ENCODE measurements around the gene UBE2J2. TPM values are rescaled to one million over a fixed set of nuclear protein-coding genes. Genes with fewer than 3 reads are reported as not detected.

The UBE2J2 gene
- total RNA-seq, 1 experiment from 2014 or later: 62.1 TPM

- peak; percentile 16 for DNase-seq (ENCODE audit: unreplicated experiment)
- ChIA-PET POLR2A (no interaction called here), CTCF (interaction anchor here (1.1 kb wide), 1 partner anchor 24 kb away, joined by 3 read pairs; no protein-coding TSS in a partner anchor)
- TF ChIP-seq, protein P1, sequence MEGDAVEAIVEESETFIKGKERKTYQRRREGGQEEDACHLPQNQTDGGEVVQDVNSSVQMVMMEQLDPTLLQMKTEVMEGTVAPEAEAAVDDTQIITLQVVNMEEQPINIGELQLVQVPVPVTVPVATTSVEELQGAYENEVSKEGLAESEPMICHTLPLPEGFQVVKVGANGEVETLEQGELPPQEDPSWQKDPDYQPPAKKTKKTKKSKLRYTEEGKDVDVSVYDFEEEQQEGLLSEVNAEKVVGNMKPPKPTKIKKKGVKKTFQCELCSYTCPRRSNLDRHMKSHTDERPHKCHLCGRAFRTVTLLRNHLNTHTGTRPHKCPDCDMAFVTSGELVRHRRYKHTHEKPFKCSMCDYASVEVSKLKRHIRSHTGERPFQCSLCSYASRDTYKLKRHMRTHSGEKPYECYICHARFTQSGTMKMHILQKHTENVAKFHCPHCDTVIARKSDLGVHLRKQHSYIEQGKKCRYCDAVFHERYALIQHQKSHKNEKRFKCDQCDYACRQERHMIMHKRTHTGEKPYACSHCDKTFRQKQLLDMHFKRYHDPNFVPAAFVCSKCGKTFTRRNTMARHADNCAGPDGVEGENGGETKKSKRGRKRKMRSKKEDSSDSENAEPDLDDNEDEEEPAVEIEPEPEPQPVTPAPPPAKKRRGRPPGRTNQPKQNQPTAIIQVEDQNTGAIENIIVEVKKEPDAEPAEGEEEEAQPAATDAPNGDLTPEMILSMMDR (IDR thresholded peaks at IDR 0.05; ENCODE audit: unreplicated experiment): no peak
- Mint-ChIP-seq H3K4me1 (ENCODE audit: insufficient read depth, unreplicated experiment) (no peaks in the 10 kb centered on the region), H3K9me3 (ENCODE audit: unreplicated experiment) (no peaks in the 10 kb centered on the region), H3K4me3 (ENCODE audit: unreplicated experiment) (no peak overlapping the region), H3K36me3 (ENCODE audit: insufficient read depth, unreplicated experiment) (peaks cover 10% of the 10 kb centered on the region), H3K27ac (ENCODE audit: low read depth, unreplicated experiment) (no peak overlapping the region), H3K27me3 (ENCODE audit: insufficient read depth, unreplicated experiment) (no peaks in the 10 kb centered on the region)
- intact Hi-C loops (cut with micrococcal nuclease): no loop called here
- BruUV-seq (replicated peaks): no TSS peak
Observed at GRCh38 chr1:1237874-1238701, 35.6 kb downstream of the UBE2J2 start.

DNA sequence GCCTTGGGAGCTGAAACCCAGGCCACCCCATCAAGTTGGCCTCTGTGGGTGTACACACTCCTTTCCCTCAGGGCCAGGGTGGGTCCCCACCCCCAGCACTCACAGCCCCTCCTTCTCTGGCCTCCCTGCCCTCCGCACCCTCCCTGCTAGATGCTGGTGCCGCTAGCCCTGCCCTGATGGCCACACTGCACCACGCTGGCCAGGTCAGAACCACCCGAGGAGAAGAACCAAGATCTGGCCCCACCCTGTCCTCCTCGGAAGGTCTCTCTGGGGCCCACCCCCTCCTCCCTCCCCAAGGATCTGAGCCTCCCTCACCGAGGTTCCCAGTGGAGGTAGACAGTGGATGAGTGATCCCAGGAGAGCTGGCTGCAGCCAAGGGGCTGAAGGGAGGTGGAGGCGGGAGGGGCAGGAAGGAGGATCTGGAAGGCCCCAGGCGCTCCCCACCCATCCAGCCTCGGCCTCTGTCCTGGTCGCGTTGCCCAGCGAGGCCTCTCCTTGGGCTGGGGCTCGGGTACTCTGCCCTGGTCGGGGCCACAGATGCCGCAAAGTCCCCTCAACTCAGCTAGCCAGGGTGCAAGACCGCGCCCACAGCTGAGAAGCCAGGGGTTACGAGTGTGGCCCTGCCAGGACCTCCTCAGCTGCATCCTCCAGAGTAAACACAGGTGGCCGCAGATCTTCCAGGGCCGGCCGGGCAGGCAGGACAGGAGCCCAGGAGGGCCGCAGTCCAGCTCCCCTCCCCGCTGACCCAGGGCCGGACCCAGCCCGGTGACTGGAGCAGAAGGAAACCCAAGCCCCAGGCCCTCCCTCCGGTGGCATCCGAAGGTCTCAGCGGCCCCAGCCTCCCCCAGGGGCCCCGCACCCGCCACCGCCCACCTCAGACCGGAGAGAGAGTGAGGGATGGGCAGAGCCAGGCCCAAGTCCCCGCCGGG, 36.4 kb downstream of the UBE2J2 start:
- Mint-ChIP-seq H3K27ac (ENCODE audit: low read depth, unreplicated experiment) (no peak overlapping the region), H3K36me3 (ENCODE audit: insufficient read depth, unreplicated experiment) (peaks cover 10% of the 10 kb centered on the region), H3K27me3 (ENCODE audit: insufficient read depth, unreplicated experiment) (no peaks in the 10 kb centered on the region), H3K9me3 (ENCODE audit: unreplicated experiment) (no peaks in the 10 kb centered on the region), H3K4me3 (ENCODE audit: unreplicated experiment) (no peak overlapping the region), H3K4me1 (ENCODE audit: insufficient read depth, unreplicated experiment) (no peaks in the 10 kb centered on the region)
- ChIA-PET POLR2A (no interaction called here), CTCF (no interaction called here)
- intact Hi-C loops (cut with micrococcal nuclease): no loop called here
- no TSS peak for BruUV-seq (replicated peaks)
- TF ChIP-seq, protein P1 (IDR thresholded peaks at IDR 0.05; ENCODE audit: unreplicated experiment): no peak
- DNase-seq (ENCODE audit: unreplicated experiment): no peak

- POLR2A ChIA-PET: no interaction called here
- no TSS peak for BruUV-seq (replicated peaks)
- DNase-seq (ENCODE audit: unreplicated experiment): no peak
- H3K36me3 Mint-ChIP-seq (ENCODE audit: insufficient read depth, unreplicated experiment): peaks cover 10% of the 10 kb centered on the region
- H3K4me1 Mint-ChIP-seq (ENCODE audit: insufficient read depth, unreplicated experiment): no peaks in the 10 kb centered on the region
- intact Hi-C loops (cut with micrococcal nuclease): no loop called here
- TF ChIP-seq, protein P1 (IDR thresholded peaks at IDR 0.05; ENCODE audit: unreplicated experiment): no peak
- H3K27ac Mint-ChIP-seq (ENCODE audit: low read depth, unreplicated experiment): no peak overlapping the region
- CTCF ChIA-PET: no interaction called here
- H3K4me3 Mint-ChIP-seq (ENCODE audit: unreplicated experiment): no peak overlapping the region
- no peaks in the 10 kb centered on the region for H3K9me3 Mint-ChIP-seq (ENCODE audit: unreplicated experiment)
- no peaks in the 10 kb centered on the region for H3K27me3 Mint-ChIP-seq (ENCODE audit: insufficient read depth, unreplicated experiment)
Observed at GRCh38 chr1:1236176-1236763, 37.4 kb downstream of the UBE2J2 start.

Data from MCF 10A (cell line).